NCI-H748 (cell line): ENCODE measurements around the gene TEP1.

Experiments
- DNase-seq: peaks from one replicate; lab custom pipeline; 2025; ENCODE audit not compliant: unreplicated experiment; lab: John Stamatoyannopoulos, UW

TEP1 gene

DNA sequence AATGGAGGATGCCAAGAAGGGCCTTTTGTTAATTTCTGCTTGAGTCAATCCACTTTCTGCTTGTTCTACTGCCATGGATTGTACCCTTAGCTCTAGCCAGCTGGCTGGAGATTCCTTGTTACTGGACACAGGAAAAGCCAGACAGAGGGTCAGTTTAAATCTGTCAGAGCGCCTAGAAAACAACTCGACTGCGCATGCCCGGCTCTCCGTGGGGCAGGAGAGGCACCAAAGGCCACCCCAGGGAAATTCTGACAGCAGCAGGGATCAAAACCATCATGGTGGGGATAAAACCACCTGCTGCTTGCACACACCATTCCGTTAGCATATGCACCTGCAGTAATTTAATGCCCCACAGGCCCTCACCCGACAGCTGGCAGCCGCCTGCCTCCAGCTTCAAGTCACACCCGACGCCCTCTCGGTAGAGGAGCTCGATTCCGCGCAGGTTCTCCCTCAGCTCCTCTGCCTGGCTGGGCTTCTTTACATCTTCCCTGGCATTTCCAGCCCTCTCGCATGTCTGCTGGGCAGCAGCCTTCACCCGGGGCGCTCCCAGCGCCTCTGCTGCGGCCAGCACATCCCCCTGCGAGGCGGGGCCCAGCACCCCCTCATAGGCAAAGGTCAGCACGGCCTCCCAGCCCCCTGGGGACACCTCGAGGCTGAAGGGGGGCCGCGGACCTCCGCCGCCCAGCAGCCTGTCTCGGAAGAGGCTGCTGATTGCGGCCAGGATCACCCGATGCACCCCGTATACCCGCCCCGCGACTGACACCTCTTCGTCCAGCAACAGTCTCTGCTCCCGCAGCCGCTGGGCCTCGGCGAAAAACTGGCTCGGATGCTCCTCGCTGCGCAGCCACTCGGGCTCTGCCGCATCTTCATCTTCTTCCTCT is 21.6 kb upstream of the TEP1 start:
- DNase-seq: no peak

DNA sequence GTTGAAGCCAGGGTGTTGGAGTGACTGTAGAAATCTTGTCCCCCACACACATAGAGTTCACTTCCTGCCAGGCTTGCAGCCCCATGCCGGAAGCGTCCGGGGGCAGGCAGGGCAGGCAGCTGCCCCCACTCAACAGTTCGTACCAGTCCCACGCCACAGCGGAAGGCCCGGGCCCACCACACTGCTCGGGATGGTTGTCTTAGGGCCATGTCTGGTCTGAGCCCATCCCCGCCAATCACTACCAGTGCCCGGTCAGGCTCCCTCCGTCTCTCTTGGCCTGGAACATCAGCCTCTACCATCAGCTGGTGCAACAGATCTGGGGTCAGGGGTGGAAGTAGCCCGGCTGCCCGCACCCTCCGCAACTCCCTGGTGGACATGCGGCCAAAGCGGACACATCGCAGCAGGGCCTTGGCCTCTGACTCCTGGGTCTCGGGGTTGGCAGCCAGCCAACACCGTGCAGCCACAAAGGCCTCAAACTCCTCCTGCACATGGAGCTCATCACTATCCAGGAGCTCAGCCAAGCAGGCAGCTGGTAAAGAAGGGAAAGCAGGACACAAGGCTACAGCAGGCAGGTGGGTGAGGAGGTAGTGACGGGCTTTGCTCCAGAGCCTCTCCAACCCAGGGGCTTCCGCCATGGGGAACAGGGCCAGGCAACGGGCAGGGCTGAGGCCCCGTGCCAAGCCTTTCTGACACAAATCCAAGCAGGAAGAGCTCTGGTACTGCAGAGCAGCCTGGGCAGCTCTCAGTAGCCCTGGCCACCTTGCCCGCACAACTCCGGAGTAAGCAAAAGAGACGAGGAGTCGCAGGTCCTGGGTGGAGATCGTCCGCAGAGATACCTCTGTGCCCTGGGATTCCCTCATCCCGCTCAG is 16.7 kb upstream of the TEP1 start:
- no peak for DNase-seq

DNA sequence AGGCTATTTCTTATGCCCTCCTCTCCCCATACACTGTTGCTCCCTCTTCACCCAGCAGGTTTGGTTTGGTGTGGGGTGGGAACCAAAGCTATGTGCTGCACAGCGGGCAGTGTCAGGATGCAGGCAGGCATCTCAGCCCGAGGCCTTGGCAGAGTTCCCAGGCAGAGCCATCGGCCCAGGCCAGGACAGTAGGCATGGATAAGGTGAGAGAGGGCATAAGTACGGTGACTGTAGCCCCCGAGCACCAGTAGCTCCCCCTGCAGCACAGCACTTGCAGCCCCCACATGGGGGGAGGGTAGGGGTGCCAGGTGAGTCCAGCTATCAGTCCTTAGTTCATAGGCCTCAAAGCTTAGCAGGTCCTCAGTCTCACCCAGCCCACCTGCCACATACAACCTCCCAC is 15.5 kb upstream of the TEP1 start:
- DNase-seq: no peak

DNA sequence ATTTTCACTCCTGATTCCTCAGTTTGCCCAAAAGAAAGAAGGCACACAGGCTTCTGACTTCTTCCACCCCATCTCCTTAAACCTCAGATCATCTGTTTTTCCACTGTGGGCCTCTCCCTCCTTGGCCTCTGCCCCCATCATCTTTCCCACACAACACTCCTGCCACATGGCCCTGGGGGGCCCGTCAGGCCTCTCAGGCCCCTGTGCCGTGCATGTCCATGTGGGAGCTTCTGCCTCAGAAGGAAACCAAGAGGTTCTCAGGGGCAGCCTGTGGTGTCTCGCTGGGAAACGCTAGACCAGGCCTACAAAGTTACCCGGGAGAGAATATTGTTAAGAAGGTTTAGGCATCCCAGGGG is 14.7 kb upstream of the TEP1 start:
- DNase-seq: no peak

DNA sequence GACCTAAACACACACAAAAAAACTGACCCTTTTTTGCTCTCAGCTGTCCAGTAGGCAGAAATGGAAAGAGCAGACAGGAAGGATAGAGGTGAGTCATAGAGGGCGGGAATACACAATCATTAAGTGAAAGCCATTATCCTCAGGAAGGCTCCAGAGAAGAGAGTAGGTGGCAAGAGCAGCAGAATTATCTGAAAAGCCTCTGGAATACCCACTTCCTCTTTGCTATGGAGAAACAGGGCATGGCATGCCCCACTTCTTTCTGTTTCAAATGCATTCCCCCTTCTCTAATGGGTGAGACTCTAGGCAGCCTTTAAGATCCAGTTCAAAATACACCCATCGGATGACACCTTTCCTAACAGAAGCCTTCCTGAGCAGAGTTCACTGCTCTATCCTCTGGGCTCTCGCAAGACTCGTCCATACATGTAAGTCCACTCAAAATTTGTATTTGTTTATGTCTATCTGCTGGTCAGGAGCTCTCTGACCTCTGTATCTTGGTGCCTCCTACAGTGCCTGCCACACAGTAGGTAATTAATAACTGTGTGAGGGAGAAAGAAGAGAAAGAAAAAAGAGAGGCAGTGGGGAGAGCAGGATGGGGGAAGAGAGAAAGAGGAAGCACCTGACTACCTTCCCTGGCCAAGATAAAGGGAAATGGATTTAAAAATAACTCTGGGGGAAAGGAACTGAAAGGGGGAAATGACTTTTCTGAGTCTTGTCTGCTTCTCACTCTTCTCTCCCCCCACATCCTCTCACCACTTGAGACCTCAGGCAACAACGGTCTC is 14.1 kb upstream of the TEP1 start:
- peak; percentile 9 for DNase-seq

DNA sequence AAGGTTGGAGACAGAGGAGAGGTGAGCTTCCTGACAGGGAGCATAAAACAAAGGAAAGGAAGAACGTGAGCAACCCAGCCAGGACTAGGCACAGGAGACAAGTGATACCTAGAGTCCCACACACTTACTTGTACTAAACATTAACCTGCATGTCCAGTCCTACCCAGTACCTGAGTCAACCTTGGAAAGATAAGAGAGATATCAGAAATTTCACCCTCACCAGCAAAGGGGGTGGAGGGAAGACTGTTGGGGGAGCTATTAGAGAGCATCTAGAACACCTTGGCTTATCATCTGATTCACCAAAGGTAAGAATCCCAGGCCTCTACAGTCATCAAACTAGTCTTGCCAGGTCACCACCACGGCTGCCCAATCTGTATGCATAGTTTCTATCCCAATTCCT is 11.6 kb upstream of the TEP1 start:
- DNase-seq: no peak

DNA sequence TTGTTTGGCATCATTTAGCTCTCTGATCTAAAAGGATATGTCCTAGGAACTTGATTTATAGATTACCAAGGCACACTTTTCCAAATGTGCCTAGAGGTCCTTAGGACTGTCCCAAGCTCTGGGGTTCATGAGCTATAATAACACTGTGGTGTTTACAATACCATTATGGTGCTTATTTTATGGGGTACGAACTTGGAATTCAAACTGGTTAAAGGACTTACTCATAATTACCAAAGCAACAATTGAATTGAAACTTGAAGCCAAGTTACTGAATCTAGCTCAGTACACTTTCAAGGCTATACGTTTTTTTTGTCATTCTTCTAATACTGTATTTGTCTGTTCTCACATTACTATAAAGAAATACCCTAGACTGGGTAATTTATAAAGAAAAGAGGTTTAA is 9.6 kb upstream of the TEP1 start:
- no peak for DNase-seq

DNA sequence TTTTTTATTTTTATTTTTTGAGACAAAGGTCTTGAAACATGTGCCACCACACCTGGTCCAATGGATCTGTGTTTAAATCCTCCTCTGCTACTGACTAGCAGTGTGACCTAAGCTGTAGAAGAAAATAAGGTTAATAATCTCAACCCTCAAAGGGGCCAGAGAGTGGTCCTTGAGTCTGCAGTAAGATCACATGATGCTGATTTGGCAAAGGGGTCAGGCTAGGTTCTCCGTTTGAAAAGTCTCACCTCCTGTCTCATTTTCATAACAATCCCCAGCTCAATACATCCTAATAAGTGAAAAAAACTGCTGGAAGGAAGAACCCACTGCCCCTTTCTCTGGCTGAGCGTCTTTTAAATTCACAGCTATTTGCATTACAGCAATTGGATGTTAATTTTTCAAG is 8.0 kb upstream of the TEP1 start:
- no peak for DNase-seq

DNA sequence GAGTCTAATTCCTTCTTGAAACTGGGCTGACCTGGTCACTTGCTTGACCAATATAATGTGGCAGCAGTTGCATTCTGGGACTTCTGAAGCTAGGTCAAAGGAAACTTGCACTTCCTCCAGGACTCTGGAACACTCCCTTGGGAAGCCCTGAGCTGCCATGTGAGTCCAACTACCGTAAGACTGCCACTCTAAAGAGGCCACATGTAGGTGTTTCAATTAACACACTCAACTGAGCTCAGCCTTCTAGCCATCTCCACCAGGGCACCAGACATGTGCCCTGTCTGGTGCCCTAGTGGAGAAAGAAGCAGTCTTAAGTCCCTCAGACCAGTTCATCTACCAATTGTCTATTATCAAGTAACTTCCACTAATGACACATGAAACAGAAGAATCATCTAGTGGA is 6.1 kb upstream of the TEP1 start:
- DNase-seq: no peak

DNA sequence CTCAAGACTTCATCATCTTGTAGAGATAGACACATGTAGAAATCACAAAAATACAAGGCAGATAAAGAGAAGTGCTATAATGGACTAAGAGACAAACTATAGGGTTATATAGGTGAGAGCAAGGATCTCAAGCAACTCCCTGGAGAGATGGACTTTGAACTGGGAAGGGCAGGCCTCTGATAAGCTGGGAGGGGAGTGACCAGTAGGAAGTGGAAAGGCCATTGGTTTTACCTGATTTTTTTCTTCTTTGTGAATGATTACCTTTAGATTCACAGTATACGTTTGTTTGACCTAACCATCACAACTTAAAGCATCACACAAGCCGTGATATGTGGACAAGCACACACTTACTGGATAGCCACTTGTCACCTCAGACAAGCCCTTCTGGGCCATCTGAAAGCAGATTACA is 5.2 kb upstream of the TEP1 start:
- DNase-seq: no peak

DNA sequence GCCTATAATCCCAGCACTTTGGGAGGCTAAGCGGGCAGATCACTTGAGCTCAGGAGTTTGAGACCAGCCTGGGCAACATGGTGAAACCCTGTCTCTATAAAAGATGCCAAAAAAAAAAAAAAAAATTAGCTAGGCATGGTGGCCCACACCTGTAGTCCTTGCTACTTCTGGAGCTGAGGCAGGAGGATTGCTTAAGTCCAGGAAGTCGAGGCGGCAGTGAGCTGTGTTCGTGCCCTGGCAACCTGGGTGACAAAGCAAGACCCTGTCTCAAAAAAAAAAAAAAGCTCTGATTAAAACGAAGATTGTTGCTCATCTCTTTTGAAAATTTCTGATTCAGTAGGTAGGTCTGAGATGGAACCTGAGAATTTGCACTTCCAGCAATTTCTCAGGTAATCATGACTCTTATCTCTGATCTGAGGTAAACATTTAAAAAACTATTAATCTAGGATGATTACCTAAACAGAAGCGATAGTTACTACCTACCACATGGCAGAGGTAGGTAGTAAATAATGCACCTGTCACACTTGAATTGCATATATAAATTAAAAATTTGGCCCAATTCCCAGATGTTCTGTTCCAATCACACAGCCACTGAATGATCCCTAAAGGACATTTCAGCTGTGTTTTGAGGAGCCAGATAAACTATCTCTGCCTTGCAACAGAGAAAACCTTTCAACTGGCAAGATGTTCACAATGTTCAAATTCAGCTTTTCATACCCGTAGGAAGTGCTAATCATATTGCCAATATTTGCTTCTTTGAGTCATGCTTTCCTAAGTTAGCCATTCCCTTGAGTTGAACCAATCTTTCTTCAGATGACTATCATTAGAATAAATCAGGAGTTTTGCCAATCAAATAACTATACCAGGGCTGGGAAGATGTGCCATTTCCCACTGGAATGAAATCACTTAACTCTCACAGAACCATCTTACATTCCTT is 4.2 kb upstream of the TEP1 start:
- peak; percentile 65 for DNase-seq

DNA sequence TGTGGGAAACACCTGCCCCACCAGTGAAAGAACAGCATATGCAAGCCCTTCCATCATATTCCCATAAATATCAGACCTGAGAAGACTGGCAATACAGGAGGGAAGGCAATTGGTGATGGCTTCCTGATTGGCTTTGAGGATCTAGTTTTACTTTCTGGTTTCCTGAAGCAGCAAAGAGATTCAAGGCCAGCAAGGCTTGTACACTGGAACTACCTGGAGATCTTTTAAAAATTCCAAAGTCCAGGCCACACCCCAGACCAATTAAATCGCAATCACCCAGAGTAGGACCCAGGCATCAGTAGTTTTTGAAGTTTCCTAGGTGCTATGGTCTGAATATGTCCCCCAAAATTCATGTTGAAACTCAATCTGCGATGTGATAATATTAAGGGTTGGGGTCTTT is 2.9 kb upstream of the TEP1 start:
- DNase-seq: no peak

DNA sequence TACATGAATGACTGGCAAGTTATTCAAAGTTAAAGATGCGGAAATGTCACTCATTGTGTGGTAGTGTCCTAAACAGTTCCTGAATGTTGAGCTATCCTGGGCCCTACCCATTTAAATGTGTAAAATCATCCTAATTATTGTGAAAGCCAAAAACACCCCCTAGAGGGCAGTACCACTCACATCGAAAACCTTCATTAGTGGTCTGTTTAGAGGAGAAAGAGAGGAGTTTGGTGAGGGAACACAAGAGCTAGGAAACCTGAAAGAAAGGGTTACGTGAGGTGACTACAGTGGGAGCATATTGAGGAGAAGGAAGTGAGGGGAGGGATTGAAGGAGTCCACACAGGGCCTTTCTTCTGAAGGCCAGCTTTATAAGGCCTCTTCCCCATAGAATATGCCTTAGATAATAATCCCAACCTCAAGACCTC is 2.5 kb upstream of the TEP1 start:
- peak; percentile 65 for DNase-seq

DNA sequence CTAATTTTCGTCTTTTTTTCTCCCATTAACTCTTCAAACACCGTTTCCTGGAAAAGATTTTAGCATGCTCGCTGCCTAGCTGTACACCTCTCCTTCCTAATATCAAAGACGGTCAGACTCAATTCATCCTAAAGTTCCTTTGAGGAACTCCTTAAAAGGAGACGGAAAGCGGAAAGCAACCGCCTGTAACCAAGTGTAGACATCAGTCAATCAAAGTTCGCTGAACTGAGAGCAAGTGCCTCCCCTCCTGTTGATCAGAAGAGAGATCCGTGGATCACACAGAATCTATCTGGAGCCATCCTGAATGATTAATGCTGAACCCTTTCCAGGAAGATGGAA is 412 bp upstream of the TEP1 start:
- DNase-seq: peak; percentile 35

DNA sequence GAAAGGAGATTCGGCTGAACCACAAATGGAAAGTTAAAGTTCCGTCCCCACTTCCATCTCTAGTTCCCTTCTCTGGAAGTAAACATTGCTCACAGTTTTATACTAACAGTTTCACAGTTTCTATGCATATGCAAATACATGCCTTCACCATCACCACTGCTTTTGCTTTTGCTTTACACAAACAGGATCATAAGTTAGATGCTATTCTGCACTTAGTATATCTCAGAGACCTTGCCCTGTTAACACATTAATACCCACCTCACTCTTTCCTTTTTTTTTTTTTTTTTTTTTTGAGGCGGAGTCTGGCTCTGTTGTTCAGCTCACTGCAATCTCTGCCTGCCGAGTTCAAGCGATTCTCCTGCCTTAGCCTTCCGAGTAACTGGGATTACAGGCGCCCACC is 890 bp downstream of the TEP1 start:
- DNase-seq: no peak

DNA sequence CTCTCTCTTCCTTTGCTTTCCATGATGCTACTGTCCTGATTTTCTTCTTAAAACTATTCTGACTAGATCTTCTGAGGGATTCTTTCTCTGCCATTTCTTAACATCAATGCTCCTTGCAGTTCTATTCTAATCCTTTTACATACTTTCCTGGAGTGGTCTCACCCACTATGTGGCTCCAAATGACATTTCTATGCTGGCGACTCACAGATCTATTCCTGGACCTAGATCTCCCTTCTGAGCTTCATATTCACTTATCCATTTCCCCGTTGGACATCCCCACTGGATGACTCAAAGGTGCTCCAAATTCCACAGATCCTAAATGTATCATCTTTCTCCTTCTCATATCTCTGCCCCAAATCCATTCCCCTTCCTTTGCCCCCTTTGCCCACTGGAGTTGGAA is 4.1 kb downstream of the TEP1 start:
- DNase-seq: no peak

DNA sequence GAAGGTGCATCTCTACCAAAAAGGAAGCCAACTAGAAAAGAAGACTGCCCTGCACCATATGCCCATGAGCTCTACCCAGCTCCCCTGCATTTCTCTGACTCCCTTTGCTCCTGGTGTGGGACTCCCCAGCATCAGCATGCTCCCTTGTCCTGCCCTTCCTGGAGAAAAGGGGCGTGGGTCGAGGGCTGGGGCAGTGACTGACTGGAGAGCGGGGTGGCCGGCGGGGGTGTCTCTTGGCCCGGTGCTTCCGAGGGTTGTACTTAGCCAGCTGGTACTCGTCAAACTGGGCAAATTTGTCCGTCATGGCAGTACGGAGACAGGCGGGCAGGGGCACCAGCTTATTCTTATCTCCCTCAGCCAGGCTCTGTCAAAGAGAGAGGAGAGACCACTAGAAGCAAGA is 9.8 kb downstream of the TEP1 start:
- DNase-seq: no peak

DNA sequence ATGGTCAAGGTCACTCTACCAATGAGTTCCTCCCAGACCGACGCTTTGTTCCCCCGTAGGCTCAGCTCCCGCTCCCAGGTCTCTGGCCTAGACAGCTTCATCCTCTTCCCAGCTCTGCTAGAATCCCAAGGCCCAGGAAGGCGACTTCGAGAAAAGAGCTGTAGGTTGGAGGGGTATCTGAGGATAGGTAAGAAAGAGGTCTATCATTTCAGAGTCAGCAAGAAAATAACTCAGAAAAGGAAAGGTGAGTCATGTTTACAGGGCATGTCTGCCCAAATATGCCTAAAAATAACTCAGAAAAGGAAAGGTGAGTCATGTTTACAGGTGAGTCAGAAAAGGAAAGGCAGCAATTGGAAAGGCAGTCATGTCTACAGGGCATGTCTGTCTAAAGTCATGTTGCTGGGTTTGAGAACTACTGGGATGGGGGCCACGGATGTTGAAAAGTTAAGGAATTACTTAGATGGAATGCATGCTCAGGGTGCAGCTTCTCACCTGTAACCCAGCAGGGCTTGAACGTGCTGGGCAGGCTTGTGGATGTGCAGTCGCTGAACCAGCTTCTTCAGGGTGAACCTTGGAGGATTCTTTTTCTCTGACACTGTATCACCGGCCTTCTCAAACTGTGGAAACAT is 12.2 kb downstream of the TEP1 start:
- DNase-seq: no peak

DNA sequence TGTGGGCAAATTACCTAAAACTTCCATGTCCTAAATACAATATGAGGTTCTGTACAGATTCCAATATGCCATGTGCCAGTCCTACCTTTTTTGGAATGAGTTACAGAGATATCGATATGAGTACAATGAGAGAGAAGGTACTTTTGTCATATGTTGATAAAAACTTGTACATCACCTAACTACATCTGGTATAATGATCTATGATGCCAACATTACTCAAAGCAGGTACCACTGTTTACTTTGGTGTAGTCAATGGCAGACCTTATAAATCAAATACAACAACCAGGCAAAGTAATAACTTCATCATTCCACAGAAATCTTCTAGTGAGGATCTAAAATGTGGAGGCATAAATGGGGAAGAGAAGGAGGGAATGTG is 12.7 kb downstream of the TEP1 start:
- DNase-seq: no peak

DNA sequence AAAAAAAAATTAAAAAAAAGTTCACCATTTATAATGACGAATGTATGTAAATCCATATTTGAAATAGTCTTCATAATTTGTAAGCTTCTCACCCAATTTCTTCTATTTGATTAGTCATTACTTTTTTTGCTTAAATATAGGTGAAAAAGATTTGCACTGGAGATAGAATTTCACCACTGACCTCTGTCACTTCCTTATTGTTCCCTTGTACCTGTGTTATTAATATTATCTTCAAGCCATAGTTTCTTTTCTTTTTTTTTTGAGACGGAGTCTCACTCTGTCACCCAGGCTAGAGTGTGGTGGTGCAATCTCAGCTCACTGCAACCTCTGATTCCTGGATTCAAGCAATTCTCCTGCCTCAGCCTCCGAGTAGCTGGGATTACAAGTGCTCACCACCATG is 15.8 kb downstream of the TEP1 start:
- no peak for DNase-seq
